Esophagus squamous epithelium (tissue), 4 donors: ENCODE data around the gene MOB3C.

ENCODE experiments used
- CTCF ChIP-seq, 6 experiments: fragments of 450-650 bp in 4 of 6; fragments of 200-600 bp in 2 of 6; sonication (generic) in 2 of 6; IDR thresholded peaks; one replicate each; pipeline ENCODE4 v1.5.1; 2016 to 2019; ENCODE audit warnings: antibody characterized with exemption in 6 of 6, mild to moderate bottlenecking in 4 of 6, moderate library complexity in 4 of 6
- POLR2A ChIP-seq, 4 donors: fragments of 450-650 bp; IDR thresholded peaks; one replicate each; pipeline ENCODE4 v1.6.1; 2017; ENCODE audit warnings: antibody characterized with exemption in 4 of 4, mild to moderate bottlenecking in 4 of 4, moderate library complexity in 3 of 4

- no peak for TF ChIP-seq CTCF (IDR thresholded peaks at IDR 0.05)
- TF ChIP-seq POLR2A (IDR thresholded peaks at IDR 0.05) = no peak
Observed at GRCh38 chr1:46630719-46631118, 14.1 kb upstream of the MOB3C start.
